M059J (cell line): ENCODE results near the gene CDH1. TPM values are rescaled to one million over a fixed set of nuclear protein-coding genes. Genes with fewer than 3 reads are reported as not detected.
"Not testable (repeated sequence)": the region's sequence is repeated elsewhere in the genome, so short reads cannot be mapped to it uniquely, and the experiment has no call there.

Experiments
- DNase-seq: peaks from one replicate; pipeline ENCODE4 v3.0.0-alpha.2; 2012; ENCODE audit warnings: low read depth
- total RNA-seq: library from RNA; depleted of rRNA; stranded (reverse); fragments of >200 nt; shearing (Covaris generic); gene quantifications from 2 replicates; pipeline ENCODE4 v1.2.3, GENCODE V29; 2014

Gene CDH1
- total RNA-seq, 1 experiment from 2014 or later: 0.05 TPM

DNA sequence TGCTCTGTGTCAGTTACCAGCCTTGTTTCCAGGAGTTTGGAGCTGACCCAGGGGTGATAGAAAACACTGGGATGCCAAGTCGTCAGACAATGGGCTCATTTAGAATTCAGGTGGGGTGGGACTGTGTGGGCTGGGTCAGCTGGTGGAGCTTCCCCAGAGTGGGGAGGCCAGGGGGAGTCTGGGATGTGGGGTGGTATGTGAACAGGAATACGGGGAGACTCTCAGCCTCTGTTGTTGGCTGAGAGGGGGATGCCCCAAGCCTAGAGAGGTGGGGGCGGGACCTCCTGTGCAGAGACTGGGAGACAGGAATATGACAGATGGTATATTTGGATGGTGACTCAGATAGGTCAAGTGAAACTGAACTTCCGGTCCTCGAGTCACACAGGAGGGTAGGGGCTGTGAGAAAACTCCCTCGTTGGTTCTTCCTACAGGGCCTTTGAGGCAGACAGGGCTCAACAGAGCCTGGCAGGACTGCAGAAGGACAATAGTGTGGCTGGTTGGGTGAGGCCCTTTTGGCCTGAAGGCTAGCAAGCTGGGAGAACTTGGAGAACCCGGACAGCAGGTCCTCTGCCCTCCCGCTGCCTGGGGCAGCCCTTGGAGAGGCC lies 23.7 kb downstream of the CDH1 start:
- peak; percentile 84 for DNase-seq

DNA sequence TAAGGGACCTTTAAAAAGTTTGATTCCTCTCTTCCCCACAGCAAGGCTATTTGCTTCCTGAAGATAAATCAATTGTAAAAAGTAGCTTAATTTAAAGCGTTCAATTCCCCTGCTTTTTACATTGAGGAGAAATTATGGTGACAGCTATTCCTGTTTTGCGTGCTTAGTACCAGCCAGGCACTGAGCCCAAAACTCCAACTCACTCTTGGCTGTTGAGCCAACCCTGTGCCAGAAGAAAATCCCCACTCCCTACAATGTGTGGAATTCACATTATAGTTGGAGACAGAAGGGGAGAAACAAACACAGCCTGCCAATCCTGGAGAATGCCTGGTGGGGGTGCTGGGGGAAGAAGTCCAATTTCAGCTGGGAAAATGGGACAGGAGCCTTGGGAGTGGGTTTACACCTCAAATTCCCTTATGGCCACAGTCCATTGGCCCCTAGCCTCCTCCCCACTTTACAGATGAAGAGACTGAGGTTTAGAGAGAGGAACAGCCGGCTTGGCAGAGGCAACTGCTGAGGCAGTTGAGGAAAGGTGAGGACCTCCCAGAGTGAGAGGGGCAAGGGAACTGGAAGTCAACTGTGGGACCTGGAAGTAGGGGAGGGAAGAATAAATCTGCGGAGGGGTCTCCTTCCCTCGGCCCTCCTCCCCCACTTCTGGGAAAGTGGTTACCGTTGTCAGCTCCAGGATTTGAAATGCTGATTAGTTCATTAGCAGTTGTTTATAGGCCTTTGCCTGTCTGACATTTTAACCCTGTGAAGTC lies 26.1 kb downstream of the CDH1 start:
- DNase-seq: peak; percentile 37

DNA sequence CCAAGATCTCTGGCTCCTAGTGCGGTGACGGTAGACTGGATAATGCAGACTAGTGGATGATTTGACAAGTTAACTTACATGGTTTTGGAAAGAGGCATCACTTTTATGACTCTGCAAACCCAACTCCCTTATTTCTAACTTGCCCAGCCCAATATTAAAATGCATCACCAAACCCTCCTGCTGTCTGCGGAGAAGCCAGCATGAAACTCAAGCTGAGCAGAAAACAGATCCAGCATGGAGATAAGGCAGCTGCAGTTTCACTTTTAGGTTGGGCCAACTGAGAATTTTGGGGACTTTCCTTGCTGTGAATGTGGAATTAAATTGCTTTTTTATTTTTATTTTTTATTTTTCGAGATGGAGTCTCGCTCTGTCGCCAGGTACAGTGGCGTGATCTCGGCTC lies 27.8 kb downstream of the CDH1 start:
- no peak for DNase-seq

DNA sequence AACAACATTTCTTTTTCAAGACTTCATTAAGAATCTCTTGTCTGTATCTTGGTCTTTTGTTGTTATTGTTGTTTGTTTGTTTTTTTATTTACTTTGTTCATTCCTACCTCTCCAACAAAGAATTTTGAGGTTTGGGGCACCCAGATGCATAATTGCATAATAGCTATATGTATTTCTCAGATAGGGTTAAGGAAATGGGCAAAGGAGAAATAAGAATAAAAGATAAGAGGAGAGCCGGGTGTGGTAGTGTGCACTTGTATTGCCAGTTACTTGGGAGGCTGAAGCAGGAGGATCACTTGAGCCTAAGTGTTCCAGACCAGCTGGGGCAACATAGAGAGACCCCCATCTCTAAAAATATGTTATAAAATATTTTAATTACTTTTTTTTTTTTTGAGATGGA lies 30.5 kb downstream of the CDH1 start:
- DNase-seq: no peak

DNA sequence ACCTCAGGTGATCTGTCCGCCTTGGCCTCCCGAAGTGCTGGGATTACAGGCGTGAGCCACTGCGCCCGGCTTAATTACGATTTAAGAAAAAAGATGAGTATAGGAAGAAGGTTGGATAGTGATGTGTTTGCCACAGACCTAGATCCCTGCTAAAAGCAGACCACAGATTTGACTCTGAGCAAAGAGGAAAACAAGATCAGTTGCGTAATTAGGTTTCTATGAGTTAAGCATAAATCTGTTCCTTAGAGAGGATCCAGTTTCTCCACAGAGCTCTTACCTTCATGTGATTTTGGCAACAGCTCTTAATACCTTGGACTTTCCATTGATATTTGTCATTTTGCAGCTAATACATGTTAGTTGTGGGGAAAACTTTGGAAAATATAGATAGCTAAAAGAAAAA lies 31.1 kb downstream of the CDH1 start:
- no peak for DNase-seq

DNA sequence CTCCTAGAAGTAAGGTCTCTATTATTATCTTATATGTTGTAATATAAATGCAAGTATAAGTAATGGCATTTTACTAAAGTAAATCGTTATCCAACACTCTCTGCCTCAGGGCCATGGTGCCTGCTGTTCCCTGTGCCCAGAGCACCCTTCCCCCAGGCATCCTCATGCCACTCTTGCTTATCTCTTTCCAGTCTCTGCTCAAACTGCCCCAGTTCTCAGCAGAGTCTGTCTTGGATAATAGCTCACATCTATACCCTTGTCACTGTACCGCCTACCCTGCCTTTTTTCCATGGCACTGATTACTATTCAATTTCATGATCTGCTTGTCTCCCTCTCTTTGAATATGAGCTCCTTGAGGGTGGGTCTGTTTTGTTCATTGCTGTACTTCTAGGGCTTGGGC lies 31.7 kb downstream of the CDH1 start:
- DNase-seq: no peak

DNA sequence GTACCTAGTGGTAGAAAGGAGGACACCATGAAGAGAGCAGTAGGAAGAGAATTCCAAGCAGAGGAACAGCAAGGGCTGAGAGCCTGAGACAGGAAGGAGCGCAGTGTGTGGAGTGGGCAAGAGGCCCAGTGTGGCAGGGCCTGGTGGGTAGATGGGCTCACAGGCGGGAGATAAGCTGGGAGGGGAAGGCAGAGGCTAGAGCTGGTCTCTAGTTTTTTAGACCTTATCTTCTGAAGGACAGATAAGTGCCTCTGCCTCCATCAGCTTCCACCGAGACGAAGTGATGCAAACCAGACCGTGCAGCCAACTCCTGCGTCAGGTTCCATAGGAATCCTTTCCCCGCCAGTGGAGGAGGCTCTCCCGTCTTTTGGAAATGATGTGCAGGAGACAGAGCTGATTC lies 33.6 kb downstream of the CDH1 start:
- no peak for DNase-seq

DNA sequence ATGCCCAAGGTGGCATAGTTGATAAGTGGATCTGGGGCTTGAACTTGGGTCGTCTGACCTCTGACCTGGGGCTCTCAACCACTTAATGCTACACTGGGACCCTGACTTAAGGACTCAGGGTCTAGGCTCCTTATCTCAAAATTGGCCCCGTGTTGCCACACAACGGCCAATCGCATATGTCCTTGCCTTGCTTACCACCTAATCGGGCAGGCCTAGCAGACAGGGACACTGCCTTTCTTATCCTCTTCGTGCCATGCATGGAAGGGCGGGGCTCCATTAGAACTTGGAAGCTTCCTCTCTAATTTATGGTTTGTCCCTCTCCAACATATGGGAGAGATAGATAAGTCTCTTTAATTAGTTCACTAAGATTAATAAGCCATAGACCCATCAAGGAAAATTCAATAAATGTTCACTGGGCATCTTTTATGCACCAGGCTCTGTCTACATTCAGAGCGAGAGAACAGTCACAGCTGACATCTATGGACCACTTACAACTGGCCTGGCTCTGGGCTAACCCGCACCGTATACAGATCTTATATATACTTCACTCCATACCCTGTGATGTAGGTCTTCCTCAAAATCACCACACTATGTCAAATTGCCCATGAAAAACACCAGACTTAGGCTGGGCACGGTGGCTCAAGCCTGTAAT lies 35.1 kb downstream of the CDH1 start:
- no peak for DNase-seq

DNA sequence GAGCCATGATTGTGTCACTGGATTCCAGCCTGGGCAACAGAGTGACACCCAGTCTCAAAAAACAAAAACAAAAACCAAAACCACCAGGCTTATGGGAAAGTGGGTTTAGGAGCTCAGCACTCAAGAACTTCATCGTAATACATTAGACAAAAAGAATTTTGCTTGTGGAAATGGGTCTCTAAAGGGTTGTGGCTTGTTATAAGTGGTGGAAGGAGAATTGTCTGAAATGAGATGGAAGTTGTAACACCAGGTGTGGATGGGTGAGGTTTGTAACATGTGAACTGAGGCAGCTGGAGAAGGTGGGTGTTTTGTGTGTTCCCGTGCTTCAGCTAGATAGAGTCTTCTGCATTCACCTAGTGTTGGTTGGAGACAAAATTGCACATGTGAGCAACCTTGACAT lies 35.8 kb downstream of the CDH1 start:
- no peak for DNase-seq

DNA sequence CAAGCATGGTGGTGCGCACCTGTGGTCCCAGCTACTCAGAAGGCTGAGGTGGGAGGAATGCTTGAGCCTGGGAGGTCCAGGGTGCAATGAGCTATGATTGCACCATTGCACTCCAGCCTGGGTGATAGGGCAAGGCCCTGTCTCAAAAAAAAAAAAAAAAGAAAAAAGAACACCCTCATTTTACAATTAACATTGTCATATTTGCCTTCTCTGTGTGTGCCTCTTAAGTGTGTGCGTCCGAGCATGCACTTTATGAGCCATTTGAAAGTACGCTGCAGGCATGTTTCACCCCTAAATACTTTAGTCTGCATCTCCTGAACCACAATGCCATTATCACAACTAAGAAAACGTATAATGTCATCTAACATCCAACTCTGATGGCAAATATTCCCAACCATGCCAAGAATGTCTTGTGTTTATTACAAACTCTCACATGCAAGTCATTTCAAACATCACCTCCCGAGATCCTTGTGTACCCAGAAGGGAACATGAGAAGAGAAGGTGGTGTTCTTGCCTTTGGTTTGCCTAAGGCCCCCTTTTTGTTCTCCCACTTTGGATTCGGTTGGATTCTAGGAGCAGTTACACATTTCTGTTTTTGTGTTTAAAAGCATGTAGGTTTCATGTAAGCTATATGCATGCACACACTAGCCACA lies 38.0 kb downstream of the CDH1 start:
- no peak for DNase-seq

DNA sequence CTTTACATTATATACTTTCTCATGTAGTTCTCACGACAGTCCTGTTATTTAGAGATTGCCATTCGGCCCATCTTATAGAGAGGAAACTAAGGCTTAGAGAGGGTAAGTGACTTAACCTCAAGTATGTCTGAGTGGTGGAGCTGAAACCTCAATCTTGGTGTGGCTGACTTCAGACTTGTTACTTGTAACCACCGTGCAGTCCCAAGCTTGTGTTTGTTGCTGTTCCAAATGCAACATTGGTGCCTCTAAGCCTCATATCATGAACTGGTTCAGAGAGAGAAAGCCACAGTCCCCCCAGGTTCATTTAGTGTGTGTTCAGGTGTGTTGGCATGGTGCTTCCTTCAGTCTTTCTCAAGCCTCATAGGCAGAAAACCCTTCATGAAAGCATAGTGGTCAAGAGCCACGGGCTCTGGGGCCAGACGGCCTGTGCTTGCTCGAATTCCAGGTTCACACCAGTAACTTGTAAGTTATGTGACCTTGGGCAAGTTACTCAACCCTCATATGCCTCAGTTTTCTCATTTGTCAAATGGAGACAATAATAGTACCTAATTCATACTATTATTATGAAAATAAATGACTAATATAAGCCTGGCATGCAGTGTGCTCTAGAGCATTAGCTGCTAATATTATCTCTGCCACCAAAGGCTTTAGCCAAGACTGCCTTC lies 39.9 kb downstream of the CDH1 start:
- peak; percentile 11 for DNase-seq

DNA sequence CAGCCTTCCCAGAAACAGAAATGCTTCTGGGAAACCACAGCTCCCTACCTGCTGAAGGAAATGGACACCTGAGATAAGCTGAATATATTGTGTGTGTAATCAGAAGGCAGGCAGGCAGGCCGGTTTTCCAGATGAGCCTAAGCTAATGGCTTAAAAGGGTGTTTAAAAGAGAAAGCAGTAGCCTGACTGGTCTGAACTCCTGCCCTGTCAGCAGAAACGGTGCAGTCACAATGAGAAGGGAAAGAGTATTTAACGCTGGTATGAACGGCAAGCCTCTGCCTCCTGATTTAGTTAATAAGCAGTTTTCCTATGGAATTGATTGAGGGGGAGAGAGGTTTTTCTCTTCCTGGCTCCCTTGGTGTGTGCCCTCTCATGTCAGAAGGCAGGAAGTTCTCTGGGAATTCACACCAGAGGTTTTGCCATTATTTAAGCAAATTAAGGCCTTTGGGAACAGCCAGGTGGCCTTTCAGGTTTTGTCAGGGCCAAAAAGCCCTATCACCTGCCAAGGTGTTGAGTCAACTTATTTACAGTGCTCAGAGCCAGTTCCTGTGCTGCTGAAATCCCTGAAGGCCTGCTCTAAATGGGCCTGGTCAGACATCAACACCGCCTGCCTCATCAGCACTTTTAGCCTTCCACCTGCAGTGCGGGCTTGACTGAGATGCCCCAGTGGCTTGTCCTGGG lies 41.6 kb downstream of the CDH1 start:
- DNase-seq: no peak

DNA sequence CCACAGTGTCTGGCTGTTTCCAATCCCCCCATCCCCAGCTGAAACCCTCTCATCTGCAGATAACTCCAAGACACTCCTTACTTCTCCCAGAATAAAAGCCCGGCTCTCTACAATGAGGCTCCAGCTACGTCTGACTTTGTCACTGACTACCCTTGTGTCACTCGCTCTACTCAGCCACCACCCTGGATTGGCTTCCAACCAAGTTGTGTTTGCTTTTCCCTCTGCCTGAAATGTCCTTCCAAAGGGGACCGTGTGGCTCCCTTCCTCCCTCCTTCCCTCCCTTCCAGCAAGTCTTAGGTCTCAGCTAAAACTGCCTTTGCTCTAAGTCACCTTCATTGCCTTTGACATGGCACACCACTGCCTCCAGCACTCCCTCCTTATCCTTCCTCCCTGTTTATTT lies 42.8 kb downstream of the CDH1 start:
- no peak for DNase-seq

DNA sequence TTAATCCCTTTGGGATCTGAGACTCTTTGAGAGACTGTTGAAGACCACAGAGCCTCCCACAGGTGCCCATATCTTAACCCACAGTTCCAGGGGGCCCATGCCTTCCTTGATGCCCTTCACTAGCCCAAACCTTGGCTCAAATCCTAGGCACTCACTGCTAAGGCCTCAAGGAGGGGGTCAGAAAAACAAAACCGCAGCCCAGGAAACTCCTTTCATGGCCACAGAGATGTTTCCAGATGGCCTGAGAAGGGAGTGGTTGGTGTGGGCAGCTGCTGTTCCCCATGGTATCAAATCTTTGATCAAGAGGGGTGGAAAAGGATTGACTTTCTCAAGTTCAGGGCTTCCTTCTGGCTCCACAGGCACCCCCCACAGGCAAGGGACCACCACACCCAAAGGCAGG lies 44.7 kb downstream of the CDH1 start:
- no peak for DNase-seq

DNA sequence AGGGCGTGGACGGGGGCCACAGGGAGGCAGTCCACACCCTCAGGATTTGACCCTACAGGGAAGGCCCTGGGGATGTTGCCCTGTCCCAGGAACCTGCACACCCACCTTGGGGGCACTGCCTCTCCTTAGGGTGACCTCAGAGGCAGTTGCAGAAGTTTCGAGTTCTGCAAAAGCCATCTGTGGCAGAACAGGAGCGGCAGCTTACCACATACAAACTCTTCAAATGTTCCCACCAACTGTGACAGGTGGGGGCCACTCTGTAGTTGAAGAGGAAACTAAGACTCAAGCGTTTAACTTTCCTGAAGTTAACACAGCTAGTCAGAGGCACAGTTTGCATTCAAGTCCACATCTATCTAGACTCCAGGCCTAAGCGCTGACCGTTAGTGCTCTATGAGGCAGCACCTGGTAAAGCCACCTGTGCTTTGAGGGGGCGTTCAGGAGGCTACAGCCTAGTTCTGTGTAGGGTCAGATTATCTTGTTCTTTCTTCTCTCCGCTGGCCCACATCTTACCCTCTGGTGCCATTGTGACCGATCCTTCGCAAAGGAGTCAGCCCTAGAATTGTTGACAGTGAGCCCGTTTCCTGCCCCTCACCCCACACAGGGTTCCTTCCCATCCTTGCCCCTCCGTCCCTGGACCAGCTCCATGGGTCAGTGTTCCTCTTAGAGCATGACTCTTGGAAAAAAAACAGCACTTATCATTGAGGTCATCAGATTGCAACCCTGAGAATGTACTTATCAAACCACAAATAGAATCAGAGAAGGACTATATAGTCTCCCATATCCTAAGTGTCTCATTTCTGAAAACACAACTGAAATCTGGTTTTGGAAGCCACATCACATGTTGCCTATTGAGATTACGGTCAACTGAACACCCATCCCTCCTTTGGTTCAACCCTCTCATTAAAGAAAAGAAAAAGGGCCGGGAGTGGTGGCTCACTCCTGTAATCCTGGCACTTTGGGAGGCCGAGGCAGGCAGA lies 45.4 kb downstream of the CDH1 start:
- peak; percentile 22 for DNase-seq

DNA sequence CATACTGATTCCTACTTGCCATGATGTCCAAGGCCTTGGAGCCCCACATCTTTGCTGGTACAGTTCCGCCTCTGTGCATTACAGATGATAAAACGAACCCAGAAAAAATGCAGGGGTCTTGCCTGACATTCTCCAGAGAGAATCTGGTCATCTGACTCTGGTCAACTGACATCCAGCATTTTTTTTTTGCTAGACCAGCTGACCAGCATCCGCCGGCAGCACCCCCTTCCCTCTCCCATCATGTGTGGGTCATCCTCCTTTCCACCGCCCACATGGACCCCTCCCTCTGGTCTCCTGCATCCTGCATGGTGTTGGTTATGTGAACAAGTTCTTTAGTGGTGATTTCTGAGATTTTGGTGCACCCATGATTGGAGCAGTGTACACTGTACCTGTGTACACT lies 47.1 kb downstream of the CDH1 start:
- DNase-seq: no peak

DNA sequence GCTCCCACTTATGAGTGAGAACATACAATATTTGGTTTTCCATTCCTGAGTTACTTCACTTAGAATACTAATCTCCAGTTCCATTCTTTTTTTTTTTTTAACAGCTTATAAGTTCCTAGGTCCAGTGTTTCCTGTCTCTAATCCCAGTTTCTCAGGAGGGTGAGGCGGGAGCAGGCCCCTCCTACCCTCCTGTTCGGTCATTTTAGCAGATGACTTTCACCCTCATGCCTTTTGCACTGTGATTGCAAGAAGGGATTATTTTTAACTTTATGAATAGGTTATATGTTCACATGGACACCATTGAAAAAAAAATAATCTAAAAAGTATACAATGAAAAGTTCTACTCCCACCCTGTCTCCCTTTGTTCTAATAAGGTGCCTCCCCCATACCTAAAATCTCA lies 47.6 kb downstream of the CDH1 start:
- DNase-seq: no peak

DNA sequence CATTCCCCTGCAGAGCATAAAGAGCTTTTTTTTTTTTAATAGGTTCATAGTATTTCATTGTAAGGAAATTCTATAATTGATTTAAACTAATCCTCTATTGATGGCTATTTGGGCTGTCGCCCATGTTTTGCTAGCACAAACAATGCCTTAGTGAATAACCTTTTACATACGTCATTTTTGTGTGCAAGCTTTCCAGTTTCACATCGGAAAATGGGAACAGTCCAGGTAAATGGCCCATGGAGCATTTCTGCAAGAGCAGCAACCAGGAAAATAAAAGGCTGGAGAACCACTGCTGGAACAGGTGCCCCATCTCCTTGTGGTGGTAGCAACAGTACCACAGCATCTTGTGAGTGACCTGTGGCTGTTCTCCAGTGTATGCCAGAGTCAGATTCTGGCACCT lies 48.6 kb downstream of the CDH1 start:
- no peak for DNase-seq

DNA sequence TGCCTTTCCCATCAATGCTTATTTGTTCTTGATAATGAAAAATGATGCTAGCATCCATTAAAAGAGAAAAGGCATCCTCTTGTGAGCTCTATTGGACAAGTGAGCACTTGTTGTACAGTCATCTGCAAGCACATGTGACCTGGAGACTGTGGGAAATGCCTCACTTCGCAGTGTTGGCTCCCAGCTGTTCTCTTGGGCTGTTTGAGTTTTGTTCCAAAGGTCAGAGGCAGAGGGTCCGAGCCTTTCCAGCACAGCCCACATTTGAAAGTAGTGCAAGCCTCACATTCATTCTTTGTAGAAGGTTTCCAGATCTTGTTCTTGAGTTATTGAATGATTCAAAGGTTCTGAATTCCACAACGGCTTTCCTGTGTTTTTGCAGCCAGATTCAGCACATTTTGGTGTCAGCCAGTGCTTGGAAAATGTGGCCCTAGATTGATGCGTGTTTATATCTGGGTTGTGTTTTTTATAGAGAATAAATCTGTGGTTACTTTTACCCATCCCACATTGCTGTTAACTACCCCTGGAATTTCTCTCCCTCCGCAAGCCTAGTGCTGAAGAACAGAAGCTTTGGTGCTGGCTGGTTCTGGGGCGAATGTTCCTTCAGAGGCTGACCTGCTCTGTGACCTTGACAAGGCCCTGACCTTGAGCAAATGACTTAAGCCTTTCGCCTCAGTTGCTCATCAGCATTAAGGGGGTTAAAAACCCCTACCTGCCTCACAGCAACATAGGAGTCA lies 49.8 kb downstream of the CDH1 start:
- peak; percentile 21 for DNase-seq

DNA sequence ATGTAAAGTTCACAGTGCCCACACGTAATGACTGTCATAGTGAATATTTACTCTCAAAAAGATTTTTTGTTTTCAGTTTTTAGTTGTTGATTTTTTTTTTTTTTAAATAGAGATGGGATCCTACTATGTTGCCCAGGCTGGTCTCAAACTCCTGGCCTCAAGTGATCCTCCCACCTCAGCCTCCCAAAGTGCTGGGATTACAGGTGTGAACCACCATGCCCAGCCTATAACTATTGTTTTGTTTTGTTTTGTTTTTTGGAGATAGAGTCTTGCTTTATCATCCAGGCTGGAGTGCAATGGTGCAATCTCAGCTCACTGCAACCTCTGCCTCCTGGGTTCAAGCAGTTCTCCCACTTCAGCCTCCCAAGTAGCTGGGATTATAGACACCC lies 50.3 kb downstream of the CDH1 start:
- not testable (repeated sequence) for DNase-seq
